ENCODE measurements around the gene ITGA11.

GRCh38 chr15:68299436-68299835 is 132.5 kb downstream of the ITGA11 start:
- TF ChIP-seq, protein P1, sequence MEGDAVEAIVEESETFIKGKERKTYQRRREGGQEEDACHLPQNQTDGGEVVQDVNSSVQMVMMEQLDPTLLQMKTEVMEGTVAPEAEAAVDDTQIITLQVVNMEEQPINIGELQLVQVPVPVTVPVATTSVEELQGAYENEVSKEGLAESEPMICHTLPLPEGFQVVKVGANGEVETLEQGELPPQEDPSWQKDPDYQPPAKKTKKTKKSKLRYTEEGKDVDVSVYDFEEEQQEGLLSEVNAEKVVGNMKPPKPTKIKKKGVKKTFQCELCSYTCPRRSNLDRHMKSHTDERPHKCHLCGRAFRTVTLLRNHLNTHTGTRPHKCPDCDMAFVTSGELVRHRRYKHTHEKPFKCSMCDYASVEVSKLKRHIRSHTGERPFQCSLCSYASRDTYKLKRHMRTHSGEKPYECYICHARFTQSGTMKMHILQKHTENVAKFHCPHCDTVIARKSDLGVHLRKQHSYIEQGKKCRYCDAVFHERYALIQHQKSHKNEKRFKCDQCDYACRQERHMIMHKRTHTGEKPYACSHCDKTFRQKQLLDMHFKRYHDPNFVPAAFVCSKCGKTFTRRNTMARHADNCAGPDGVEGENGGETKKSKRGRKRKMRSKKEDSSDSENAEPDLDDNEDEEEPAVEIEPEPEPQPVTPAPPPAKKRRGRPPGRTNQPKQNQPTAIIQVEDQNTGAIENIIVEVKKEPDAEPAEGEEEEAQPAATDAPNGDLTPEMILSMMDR (conservative IDR thresholded peaks at IDR 0.05) = no peak
- no peak for TF ChIP-seq EZH2 (IDR thresholded peaks at IDR 0.05; ENCODE audit: low read depth)

All from PC-9 (cell line).